Panc1 (cell line): Measurements from ENCODE around the gene CUL5. TPM values are rescaled to one million over a fixed set of nuclear protein-coding genes. Genes with fewer than 3 reads are reported as not detected.

Source experiments
- ATAC-seq: fragments of 200-7000 bp; cut with Tn5 transposase; 2 replicates; pipeline ENCODE4 v1.9.1; 2020; ENCODE audit warnings: mild to moderate bottlenecking, moderate library complexity
- BruUV-seq: library from RNA; stranded (reverse); fragments of 400-500 nt; replicated peaks from 2 replicates; lab custom pipeline; 2021; lab: Mats Ljungman, UMichigan
- CTCF ChIA-PET: fragments of 300-600 bp; sonication (Branson Sonifier 250); formaldehyde crosslinking; loops from one replicate; lab custom pipeline; 2022; ENCODE audit warnings: antibody characterized with exemption; lab: Charles Lee
- POLR2A ChIA-PET: fragments of 300-600 bp; sonication (Branson Sonifier 250); formaldehyde crosslinking; loops from one replicate; lab custom pipeline; 2022; ENCODE audit warnings: antibody characterized with exemption; lab: Charles Lee
- DNase-seq: peaks from one replicate; pipeline ENCODE4 v3.0.0-alpha.2; 2010; ENCODE audit warnings: low read depth, low spot score
- H3K27ac ChIP-seq: 2 replicates; pipeline ENCODE4 v1.5.1; 2011; ENCODE audit warnings: mild to moderate bottlenecking, low read length, inconsistent platforms
- H3K27me3 ChIP-seq: fragments of 200-500 bp; sonication (Bioruptor generic); 2 replicates; pipeline ENCODE4 v1.6.0; 2014; ENCODE audit warnings: low read length, inconsistent platforms; ENCODE audit not compliant: control insufficient read depth, insufficient read depth
- H3K36me3 ChIP-seq: fragments of 200-500 bp; sonication (Bioruptor generic); 2 replicates; pipeline ENCODE4 v1.5.1; 2014; ENCODE audit warnings: inconsistent platforms, mild to moderate bottlenecking, low read length, moderate library complexity; ENCODE audit not compliant: control insufficient read depth, insufficient read depth
- H3K4me1 ChIP-seq: 2 replicates; pipeline ENCODE4 v1.5.1; 2011; ENCODE audit warnings: inconsistent platforms, mild to moderate bottlenecking, low read length, moderate library complexity; ENCODE audit not compliant: control insufficient read depth, insufficient read depth
- H3K4me3 ChIP-seq, 2 experiments: 2 replicates each; pipeline ENCODE4 v1.5.1; 2011 to 2012; ENCODE audit warnings: low read depth in 2 of 2, low read length in 2 of 2, mild to moderate bottlenecking in 2 of 2, inconsistent platforms in 1 of 2, moderate library complexity in 1 of 2
- H3K9me3 ChIP-seq: fragments of 200-500 bp; sonication (Bioruptor generic); 2 replicates; pipeline ENCODE4 v1.5.1; 2014; ENCODE audit warnings: low read depth, mild to moderate bottlenecking, inconsistent platforms, low read length, moderate library complexity; ENCODE audit not compliant: control insufficient read depth, insufficient read depth
- POLR2AphosphoS5 ChIP-seq: IDR thresholded peaks from 2 replicates; pipeline ENCODE4 v1.6.1; 2012; ENCODE audit warnings: mild to moderate bottlenecking, low read depth, low read length, moderate library complexity
- SIN3A ChIP-seq: IDR thresholded peaks from 2 replicates; pipeline ENCODE4 v1.6.1; 2012; ENCODE audit warnings: low read depth, mild to moderate bottlenecking, low read length, moderate library complexity, borderline replicate concordance; ENCODE audit not compliant: insufficient read depth
- TCF7L2 ChIP-seq: IDR thresholded peaks from 2 replicates; pipeline ENCODE4 v1.6.1; 2011; ENCODE audit warnings: mild to moderate bottlenecking, low read depth, low read length, inconsistent platforms
- in situ Hi-C: cut with HindIII; loops from 2 replicates; pipeline ENCODE4 v1.10.0; 2016; ENCODE audit warnings: low sequenced_read_pairs, low pct_unique_long_range_greater_than_20kb
- intact Hi-C: fragments of 100-400 bp; cut with micrococcal nuclease; formaldehyde crosslinking; loops from one replicate; pipeline ENCODE4 v1.10.0; 2022; ENCODE audit not compliant: unreplicated experiment
- total RNA-seq: library from RNA; stranded (reverse); gene quantifications from one replicate; pipeline ENCODE4 v1.2.1, GENCODE V29; 2021; ENCODE audit not compliant: unreplicated experiment
- TF ChIP-seq, protein P1 (sequence below), 2 experiments: IDR thresholded peaks; 2 replicates each; pipeline ENCODE4 v1.6.1; 2011 to 2012; ENCODE audit warnings: low read depth in 2 of 2, control low read depth in 1 of 2, low read length in 1 of 2, mild to moderate bottlenecking in 1 of 2, moderate library complexity in 1 of 2; ENCODE audit not compliant: insufficient read depth in 1 of 2
- TF ChIP-seq, protein P2 (sequence below): fragments of 450-650 bp; IDR thresholded peaks from 2 replicates; pipeline ENCODE4 v1.5.1; 2017; ENCODE audit warnings: mild to moderate bottlenecking

The CUL5 gene
- total RNA-seq, 1 experiment from 2014 or later = 56.5 TPM

DNA sequence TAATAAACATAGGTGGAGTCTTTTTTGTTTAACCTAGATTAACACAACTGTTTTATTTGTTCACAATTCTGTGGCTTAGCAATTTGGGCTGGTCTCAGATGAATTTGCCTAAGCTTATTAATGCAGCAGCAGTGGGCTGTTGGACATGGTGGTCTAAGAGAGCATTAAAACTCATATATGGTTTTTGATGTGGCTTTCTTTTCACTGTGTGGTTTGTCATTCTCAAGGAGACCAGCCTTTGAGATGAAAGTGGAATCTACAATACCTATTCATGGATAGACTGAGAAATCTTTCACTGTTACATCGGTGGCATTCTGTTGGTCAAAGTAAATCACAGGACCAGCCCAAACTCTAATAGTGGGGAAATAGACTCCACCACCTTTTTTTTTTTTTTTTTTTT lies 39.6 kb downstream of the CUL5 start:
- POLR2A ChIA-PET = no interaction called here
- DNase-seq (no peak), ATAC-seq (no peak)
- Histone ChIP-seq H3K4me1 (no peaks in the 10 kb centered on the region), H3K36me3 (peaks cover 6% of the 10 kb centered on the region; the same call in 1 of the 2 replicates), H3K27ac (no peak overlapping the region), H3K9me3 (no peaks in the 10 kb centered on the region), H3K4me3 (no peak overlapping the region), H3K27me3 (no peaks in the 10 kb centered on the region)
- TF ChIP-seq POLR2AphosphoS5 (no peak), SIN3A (no peak), TCF7L2 (no peak)
- TF ChIP-seq, protein P1, sequence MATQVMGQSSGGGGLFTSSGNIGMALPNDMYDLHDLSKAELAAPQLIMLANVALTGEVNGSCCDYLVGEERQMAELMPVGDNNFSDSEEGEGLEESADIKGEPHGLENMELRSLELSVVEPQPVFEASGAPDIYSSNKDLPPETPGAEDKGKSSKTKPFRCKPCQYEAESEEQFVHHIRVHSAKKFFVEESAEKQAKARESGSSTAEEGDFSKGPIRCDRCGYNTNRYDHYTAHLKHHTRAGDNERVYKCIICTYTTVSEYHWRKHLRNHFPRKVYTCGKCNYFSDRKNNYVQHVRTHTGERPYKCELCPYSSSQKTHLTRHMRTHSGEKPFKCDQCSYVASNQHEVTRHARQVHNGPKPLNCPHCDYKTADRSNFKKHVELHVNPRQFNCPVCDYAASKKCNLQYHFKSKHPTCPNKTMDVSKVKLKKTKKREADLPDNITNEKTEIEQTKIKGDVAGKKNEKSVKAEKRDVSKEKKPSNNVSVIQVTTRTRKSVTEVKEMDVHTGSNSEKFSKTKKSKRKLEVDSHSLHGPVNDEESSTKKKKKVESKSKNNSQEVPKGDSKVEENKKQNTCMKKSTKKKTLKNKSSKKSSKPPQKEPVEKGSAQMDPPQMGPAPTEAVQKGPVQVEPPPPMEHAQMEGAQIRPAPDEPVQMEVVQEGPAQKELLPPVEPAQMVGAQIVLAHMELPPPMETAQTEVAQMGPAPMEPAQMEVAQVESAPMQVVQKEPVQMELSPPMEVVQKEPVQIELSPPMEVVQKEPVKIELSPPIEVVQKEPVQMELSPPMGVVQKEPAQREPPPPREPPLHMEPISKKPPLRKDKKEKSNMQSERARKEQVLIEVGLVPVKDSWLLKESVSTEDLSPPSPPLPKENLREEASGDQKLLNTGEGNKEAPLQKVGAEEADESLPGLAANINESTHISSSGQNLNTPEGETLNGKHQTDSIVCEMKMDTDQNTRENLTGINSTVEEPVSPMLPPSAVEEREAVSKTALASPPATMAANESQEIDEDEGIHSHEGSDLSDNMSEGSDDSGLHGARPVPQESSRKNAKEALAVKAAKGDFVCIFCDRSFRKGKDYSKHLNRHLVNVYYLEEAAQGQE (IDR thresholded peaks at IDR 0.05; ENCODE audit: insufficient read depth in 1 of 2, low read depth in 2 of 2, low read length in 1 of 2) = no peak
- TF ChIP-seq, protein P2, sequence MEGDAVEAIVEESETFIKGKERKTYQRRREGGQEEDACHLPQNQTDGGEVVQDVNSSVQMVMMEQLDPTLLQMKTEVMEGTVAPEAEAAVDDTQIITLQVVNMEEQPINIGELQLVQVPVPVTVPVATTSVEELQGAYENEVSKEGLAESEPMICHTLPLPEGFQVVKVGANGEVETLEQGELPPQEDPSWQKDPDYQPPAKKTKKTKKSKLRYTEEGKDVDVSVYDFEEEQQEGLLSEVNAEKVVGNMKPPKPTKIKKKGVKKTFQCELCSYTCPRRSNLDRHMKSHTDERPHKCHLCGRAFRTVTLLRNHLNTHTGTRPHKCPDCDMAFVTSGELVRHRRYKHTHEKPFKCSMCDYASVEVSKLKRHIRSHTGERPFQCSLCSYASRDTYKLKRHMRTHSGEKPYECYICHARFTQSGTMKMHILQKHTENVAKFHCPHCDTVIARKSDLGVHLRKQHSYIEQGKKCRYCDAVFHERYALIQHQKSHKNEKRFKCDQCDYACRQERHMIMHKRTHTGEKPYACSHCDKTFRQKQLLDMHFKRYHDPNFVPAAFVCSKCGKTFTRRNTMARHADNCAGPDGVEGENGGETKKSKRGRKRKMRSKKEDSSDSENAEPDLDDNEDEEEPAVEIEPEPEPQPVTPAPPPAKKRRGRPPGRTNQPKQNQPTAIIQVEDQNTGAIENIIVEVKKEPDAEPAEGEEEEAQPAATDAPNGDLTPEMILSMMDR = no peak
- CTCF ChIA-PET = interaction anchor here (0.7 kb wide), 1 partner anchor 47 kb away, joined by 3 read pairs; no protein-coding TSS in a partner anchor
- BruUV-seq = no TSS peak
- intact Hi-C loops (no loop called here), in situ Hi-C loops (no loop called here)

DNA sequence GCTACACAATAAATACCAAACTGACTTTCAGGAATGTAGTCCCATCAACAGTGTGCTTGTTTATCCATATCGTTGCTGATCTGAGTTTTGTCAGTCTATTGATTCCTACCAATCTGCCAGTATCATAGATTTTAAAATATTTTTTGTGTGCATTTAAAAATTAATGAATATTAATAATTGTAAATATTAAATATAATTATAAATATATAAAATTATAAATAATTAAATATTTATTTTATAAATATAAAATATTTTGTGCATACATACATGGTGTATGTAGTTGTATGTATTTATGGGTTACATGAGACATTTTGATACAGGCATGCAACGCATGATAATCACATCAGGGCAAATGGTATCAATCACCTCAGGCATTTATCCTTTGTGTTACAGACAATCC lies 53.6 kb downstream of the CUL5 start:
- BruUV-seq = no TSS peak
- CTCF ChIA-PET = no interaction called here

More for the DNA sequence above, 53.6 kb downstream of the CUL5 start:
- Histone ChIP-seq H3K27ac (no peak overlapping the region), H3K4me3 (no peak overlapping the region), H3K4me1 (no peaks in the 10 kb centered on the region), H3K36me3 (0 out of 2 replicates have a peak, but pooled peaks cover 2% of the 10 kb centered on the region), H3K27me3 (no peaks in the 10 kb centered on the region), H3K9me3 (no peaks in the 10 kb centered on the region)
- no peak for DNase-seq
- in situ Hi-C loops = no loop called here
- intact Hi-C loops = loop anchor here (1.0 kb wide), 1 partner anchor 8 kb away; no protein-coding TSS in a partner anchor
- POLR2A ChIA-PET = no interaction called here
- TF ChIP-seq, protein P1 (IDR thresholded peaks at IDR 0.05; ENCODE audit: insufficient read depth in 1 of 2, low read depth in 2 of 2, low read length in 1 of 2) = no peak
- TF ChIP-seq POLR2AphosphoS5 = no peak
- TF ChIP-seq TCF7L2 = no peak
- TF ChIP-seq, protein P2 = no peak
- no peak for TF ChIP-seq SIN3A
- ATAC-seq = no peak
